Astrocyte (in vitro differentiated cells and primary cell): ENCODE data around the gene IRS1.

Experiments used
- EZH2 ChIP-seq: IDR thresholded peaks from 2 replicates; pipeline ENCODE4 v1.6.1; 2012; ENCODE audit warnings: mild to moderate bottlenecking, low read length, inconsistent platforms; ENCODE audit not compliant: insufficient read depth
- TF ChIP-seq, protein P1 (sequence below): IDR thresholded peaks from 2 replicates; pipeline ENCODE4 v1.5.1; 2011; ENCODE audit warnings: low read depth, mild to moderate bottlenecking, inconsistent platforms, low read length, moderate library complexity; ENCODE audit not compliant: insufficient read depth

DNA sequence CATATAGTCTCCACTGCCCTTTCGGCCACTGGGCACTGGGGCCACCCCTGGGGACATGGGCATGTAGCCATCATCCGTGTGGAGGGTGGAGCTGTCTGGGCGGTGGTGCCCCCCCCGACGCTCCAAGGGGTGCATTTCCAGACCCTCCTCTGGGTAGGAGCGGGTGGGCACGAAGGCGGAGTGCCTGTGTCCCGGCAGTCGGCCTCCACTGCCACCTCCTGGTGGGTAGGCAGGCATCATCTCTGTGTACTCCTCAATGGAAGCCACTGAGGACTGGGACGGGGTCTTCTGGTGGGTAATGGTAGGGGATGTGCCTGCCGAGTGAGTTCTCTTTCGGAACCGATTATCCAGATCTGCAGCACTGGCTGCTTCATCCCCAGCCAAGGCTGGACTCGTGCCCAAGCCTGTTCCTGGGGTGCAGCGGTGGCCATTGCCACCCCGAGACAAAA is 2.8 kb downstream of the IRS1 start:
- TF ChIP-seq, protein P1, sequence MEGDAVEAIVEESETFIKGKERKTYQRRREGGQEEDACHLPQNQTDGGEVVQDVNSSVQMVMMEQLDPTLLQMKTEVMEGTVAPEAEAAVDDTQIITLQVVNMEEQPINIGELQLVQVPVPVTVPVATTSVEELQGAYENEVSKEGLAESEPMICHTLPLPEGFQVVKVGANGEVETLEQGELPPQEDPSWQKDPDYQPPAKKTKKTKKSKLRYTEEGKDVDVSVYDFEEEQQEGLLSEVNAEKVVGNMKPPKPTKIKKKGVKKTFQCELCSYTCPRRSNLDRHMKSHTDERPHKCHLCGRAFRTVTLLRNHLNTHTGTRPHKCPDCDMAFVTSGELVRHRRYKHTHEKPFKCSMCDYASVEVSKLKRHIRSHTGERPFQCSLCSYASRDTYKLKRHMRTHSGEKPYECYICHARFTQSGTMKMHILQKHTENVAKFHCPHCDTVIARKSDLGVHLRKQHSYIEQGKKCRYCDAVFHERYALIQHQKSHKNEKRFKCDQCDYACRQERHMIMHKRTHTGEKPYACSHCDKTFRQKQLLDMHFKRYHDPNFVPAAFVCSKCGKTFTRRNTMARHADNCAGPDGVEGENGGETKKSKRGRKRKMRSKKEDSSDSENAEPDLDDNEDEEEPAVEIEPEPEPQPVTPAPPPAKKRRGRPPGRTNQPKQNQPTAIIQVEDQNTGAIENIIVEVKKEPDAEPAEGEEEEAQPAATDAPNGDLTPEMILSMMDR = no peak
- TF ChIP-seq EZH2 = no peak
